OCI-LY1 (cell line): ENCODE data around the gene GRIK2.
"Not testable (repeated sequence)": the region's sequence is repeated elsewhere in the genome, so short reads cannot be mapped to it uniquely, and the experiment has no call there.

Experiments used
- H2AFZ ChIP-seq: fragments of 200-600 bp; sonication (generic), shearing (Covaris generic); 2 replicates; pipeline ENCODE4 v1.6.0; 2014; ENCODE audit warnings: antibody characterized with exemption, mild to moderate bottlenecking, low read length
- H3F3A ChIP-seq: fragments of 200-600 bp; sonication (generic), shearing (Covaris generic); 2 replicates; pipeline ENCODE4 v1.6.0; 2014; ENCODE audit warnings: mild to moderate bottlenecking, antibody characterized with exemption, low read length, moderate library complexity; ENCODE audit not compliant: insufficient read depth
- H3K27ac ChIP-seq: fragments of 200-600 bp; sonication (generic); 2 replicates; pipeline ENCODE4 v1.5.1; 2014; ENCODE audit warnings: low read length, mixed run types, mild to moderate bottlenecking, low read depth; ENCODE audit not compliant: poor library complexity, severe bottlenecking
- H3K27me3 ChIP-seq: fragments of 200-600 bp; sonication (generic); 2 replicates; pipeline ENCODE4 v1.6.0; 2014; ENCODE audit warnings: antibody characterized with exemption, mild to moderate bottlenecking, low read length, moderate library complexity; ENCODE audit not compliant: insufficient read depth
- H3K36me3 ChIP-seq: fragments of 200-600 bp; sonication (generic); 2 replicates; pipeline ENCODE4 v1.6.1; 2014; ENCODE audit warnings: mild to moderate bottlenecking, antibody characterized with exemption, low read length, moderate library complexity, mixed read lengths; ENCODE audit not compliant: insufficient read depth
- H3K4me1 ChIP-seq: fragments of 200-600 bp; sonication (generic); 2 replicates; pipeline ENCODE4 v1.5.1; 2014; ENCODE audit warnings: mild to moderate bottlenecking, low read length, moderate library complexity; ENCODE audit not compliant: insufficient read depth, severe bottlenecking
- H3K4me2 ChIP-seq: fragments of 200-600 bp; sonication (generic), shearing (Covaris generic); 2 replicates; pipeline ENCODE4 v1.6.1; 2014; ENCODE audit warnings: low read length
- H3K4me3 ChIP-seq: fragments of 200-600 bp; sonication (generic); 2 replicates; pipeline ENCODE4 v1.5.1; 2014; ENCODE audit warnings: low read length, low read depth, mild to moderate bottlenecking, mixed read lengths; ENCODE audit not compliant: poor library complexity, severe bottlenecking
- H3K79me2 ChIP-seq: fragments of 200-600 bp; shearing (Covaris generic); 2 replicates; pipeline ENCODE4 v1.6.1; 2016; ENCODE audit warnings: mixed run types, low read length, mixed read lengths; ENCODE audit not compliant: insufficient read depth
- H3K9ac ChIP-seq: fragments of 200-600 bp; sonication (generic), shearing (Covaris generic); 2 replicates; pipeline ENCODE4 v1.6.1; 2014; ENCODE audit warnings: mild to moderate bottlenecking, low read length, mixed read lengths
- H3K9me2 ChIP-seq: fragments of 200-600 bp; sonication (generic), shearing (Covaris generic); 2 replicates; pipeline ENCODE4 v1.6.1; 2014; ENCODE audit warnings: low read depth, mild to moderate bottlenecking, low read length, mixed read lengths
- H3K9me3 ChIP-seq: fragments of 200-600 bp; shearing (Covaris generic); 2 replicates; pipeline ENCODE4 v1.6.1; 2014; ENCODE audit warnings: low read length, mixed read lengths
- H4K20me1 ChIP-seq: fragments of 200-600 bp; sonication (generic), shearing (Covaris generic); 2 replicates; pipeline ENCODE4 v1.6.0; 2016; ENCODE audit warnings: mild to moderate bottlenecking, low read length; ENCODE audit not compliant: insufficient read depth
- EZH2 ChIP-seq: fragments of 200-600 bp; sonication (generic), shearing (Covaris generic); IDR thresholded peaks from 2 replicates; pipeline ENCODE4 v1.8.0; 2017; ENCODE audit warnings: borderline replicate concordance, mixed run types, mild to moderate bottlenecking, antibody characterized with exemption, low read length, moderate library complexity, mixed read lengths
- TF ChIP-seq, protein P1 (sequence below): fragments of 200-600 bp; sonication (generic), shearing (Covaris generic); IDR thresholded peaks from 2 replicates; pipeline ENCODE4 v1.5.1; 2017; ENCODE audit warnings: mild to moderate bottlenecking, antibody characterized with exemption, low read length, moderate library complexity, mixed read lengths

GRIK2 gene

DNA sequence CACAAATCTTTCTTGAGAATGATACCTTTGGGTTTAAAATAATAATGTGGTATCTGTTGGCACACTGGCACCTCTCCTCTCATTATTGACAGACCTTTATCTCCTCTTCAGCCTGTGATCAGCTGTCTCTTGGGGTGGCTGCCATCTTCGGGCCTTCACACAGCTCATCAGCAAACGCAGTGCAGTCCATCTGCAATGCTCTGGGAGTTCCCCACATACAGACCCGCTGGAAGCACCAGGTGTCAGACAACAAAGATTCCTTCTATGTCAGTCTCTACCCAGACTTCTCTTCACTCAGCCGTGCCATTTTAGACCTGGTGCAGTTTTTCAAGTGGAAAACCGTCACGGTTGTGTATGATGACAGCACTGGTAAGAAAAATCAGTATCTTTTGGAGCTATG lies 232.8 kb downstream of the GRIK2 start:
- no peaks in the 10 kb centered on the region for H3K36me3 ChIP-seq
- H3F3A ChIP-seq, result no peaks in the 10 kb centered on the region
- H4K20me1 ChIP-seq, result no peaks in the 10 kb centered on the region
- H3K27ac ChIP-seq, result no peak overlapping the region
- no peak overlapping the region for H3K4me2 ChIP-seq
- TF ChIP-seq EZH2, result no peak
- TF ChIP-seq, protein P1, sequence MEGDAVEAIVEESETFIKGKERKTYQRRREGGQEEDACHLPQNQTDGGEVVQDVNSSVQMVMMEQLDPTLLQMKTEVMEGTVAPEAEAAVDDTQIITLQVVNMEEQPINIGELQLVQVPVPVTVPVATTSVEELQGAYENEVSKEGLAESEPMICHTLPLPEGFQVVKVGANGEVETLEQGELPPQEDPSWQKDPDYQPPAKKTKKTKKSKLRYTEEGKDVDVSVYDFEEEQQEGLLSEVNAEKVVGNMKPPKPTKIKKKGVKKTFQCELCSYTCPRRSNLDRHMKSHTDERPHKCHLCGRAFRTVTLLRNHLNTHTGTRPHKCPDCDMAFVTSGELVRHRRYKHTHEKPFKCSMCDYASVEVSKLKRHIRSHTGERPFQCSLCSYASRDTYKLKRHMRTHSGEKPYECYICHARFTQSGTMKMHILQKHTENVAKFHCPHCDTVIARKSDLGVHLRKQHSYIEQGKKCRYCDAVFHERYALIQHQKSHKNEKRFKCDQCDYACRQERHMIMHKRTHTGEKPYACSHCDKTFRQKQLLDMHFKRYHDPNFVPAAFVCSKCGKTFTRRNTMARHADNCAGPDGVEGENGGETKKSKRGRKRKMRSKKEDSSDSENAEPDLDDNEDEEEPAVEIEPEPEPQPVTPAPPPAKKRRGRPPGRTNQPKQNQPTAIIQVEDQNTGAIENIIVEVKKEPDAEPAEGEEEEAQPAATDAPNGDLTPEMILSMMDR, result no peak
- no peaks in the 10 kb centered on the region for H3K9me2 ChIP-seq
- no peaks in the 10 kb centered on the region for H3K27me3 ChIP-seq
- H2AFZ ChIP-seq, result no peak overlapping the region
- H3K9me3 ChIP-seq, result no peaks in the 10 kb centered on the region
- H3K9ac ChIP-seq, result no peak overlapping the region
- no peaks in the 10 kb centered on the region for H3K4me1 ChIP-seq
- no peak overlapping the region for H3K4me3 ChIP-seq
- H3K79me2 ChIP-seq, result no peaks in the 10 kb centered on the region

DNA sequence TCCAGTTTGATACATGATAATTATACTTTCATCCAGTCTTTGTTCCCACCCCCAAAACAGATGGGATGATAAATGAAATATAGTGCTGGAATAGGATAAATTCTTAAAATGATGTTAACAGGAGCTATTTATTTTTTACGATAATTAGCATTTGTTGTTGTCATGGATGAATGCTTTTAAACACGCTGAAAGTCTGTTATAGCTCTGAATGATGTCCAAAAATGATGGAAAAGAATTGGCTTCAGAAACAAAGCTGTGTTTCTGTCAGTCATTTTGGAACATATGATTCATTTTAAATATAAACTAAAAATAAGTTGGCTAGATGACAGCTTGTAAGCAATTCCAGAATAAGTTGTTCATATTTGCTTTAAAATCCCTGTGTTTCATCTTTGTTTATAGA lies 237.4 kb downstream of the GRIK2 start:
- no peaks in the 10 kb centered on the region for H3K27me3 ChIP-seq
- no peak overlapping the region for H3K4me3 ChIP-seq
- no peaks in the 10 kb centered on the region for H3K79me2 ChIP-seq
- H2AFZ ChIP-seq, result no peak overlapping the region
- no peak overlapping the region for H3K9ac ChIP-seq
- no peak overlapping the region for H3K4me2 ChIP-seq
- no peaks in the 10 kb centered on the region for H3K4me1 ChIP-seq
- H3K9me2 ChIP-seq, result no peaks in the 10 kb centered on the region
- no peak overlapping the region for H3K27ac ChIP-seq
- no peaks in the 10 kb centered on the region for H4K20me1 ChIP-seq
- H3F3A ChIP-seq, result no peaks in the 10 kb centered on the region
- TF ChIP-seq, protein P1, result no peak
- TF ChIP-seq EZH2, result no peak
- H3K36me3 ChIP-seq, result no peaks in the 10 kb centered on the region
- H3K9me3 ChIP-seq, result no peaks in the 10 kb centered on the region

DNA sequence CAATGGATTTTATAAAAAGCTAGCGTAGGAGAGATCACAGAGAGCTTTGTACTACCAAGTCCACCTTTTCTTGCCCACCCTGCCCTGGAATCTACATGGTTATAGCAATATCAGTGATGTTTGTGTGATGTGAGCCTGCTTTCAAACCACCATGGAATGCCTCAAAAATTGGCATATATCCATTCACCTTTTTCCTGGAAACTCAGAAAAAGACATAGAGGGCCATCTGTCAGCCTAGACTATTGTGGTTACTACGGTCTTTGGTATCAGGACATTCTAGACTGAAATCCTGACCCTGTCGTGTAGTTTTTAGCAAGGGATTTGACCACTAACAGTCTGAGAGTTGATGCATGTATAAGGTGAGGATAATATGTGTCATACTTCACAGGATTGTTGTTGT lies 239.6 kb downstream of the GRIK2 start:
- no peaks in the 10 kb centered on the region for H3K4me1 ChIP-seq
- no peaks in the 10 kb centered on the region for H3K27me3 ChIP-seq
- no peak overlapping the region for H3K4me2 ChIP-seq
- H3K27ac ChIP-seq, result no peak overlapping the region
- no peak overlapping the region for H2AFZ ChIP-seq
- TF ChIP-seq EZH2, result no peak
- TF ChIP-seq, protein P1, result no peak
- no peaks in the 10 kb centered on the region for H3K79me2 ChIP-seq
- no peaks in the 10 kb centered on the region for H3K36me3 ChIP-seq
- H3K9ac ChIP-seq, result no peak overlapping the region
- no peaks in the 10 kb centered on the region for H3K9me2 ChIP-seq
- no peak overlapping the region for H3K4me3 ChIP-seq
- H3F3A ChIP-seq, result no peaks in the 10 kb centered on the region
- H4K20me1 ChIP-seq, result no peaks in the 10 kb centered on the region
- H3K9me3 ChIP-seq, result no peaks in the 10 kb centered on the region

DNA sequence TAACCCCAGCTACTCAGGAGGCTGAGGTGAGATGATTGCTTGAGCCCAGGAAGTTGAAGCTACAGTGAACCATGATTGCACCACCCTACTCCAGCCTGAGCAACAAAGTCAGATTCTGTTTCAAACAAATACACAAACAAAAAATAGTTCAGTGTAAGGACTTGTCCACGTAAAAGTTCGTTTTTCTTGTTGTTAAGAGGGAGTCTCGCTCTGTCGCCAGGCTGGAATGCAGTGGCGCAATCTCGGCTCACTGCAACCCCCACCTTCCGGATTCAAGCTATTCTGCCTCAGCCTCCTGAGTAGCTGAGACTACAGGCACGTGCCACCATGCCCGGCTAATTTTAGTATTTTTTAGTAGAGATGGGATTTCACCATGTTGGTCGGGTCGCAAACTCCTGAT lies 245.4 kb downstream of the GRIK2 start:
- not testable (repeated sequence) for H3K27me3 ChIP-seq, H3F3A ChIP-seq, H3K9me2 ChIP-seq, H3K27ac ChIP-seq, H4K20me1 ChIP-seq, H3K4me1 ChIP-seq, H3K9me3 ChIP-seq, H3K9ac ChIP-seq, H2AFZ ChIP-seq, H3K4me2 ChIP-seq, H3K4me3 ChIP-seq, H3K79me2 ChIP-seq, H3K36me3 ChIP-seq
